Endothelial cell of umbilical vein (primary cell): ENCODE measurements around the gene ATP9B. TPM values are rescaled to one million over a fixed set of nuclear protein-coding genes. Genes with fewer than 3 reads are reported as not detected.

ENCODE experiments used
- BruUV-seq: library from RNA; stranded (reverse); fragments of 400-500 nt; replicated peaks from 2 replicates; lab custom pipeline; 2021; lab: Mats Ljungman, UMichigan
- CTCF ChIA-PET: fragments of 300-600, 350-600 bp; sonication (Branson Sonifier 250); formaldehyde crosslinking; loops from one replicate; lab custom pipeline; 2021; ENCODE audit warnings: antibody characterized with exemption, inconsistent platforms; lab: Charles Lee
- POLR2A ChIA-PET: fragments of 300-600, 350-600 bp; sonication (Branson Sonifier 250); formaldehyde crosslinking; loops from one replicate; lab custom pipeline; 2021; ENCODE audit warnings: antibody characterized with exemption, inconsistent platforms; lab: Charles Lee
- DNase-seq: peaks from one replicate; pipeline ENCODE4 v3.0.0-alpha.2; 2011; ENCODE audit warnings: low read depth, low spot score
- FAIRE-seq: peaks from 2 replicates; lab custom pipeline; 2011; peaks lifted over from hg19 to GRCh38; lab: Jason Lieb, UNC
- H2AFZ ChIP-seq: 2 replicates; pipeline ENCODE4 v1.6.0; 2012; ENCODE audit warnings: low read depth, low read length, control low read depth, inconsistent platforms
- H3K27ac ChIP-seq: 2 replicates; pipeline ENCODE4 v1.5.1; 2011; ENCODE audit warnings: low read depth, mild to moderate bottlenecking, control low read depth, low read length, moderate library complexity; ENCODE audit not compliant: insufficient read depth
- H3K27me3 ChIP-seq, 2 experiments: 2 replicates each; pipeline versions ENCODE4 v1.6.0 to v1.6.1; 2011; ENCODE audit warnings: low read length in 2 of 2, mixed read lengths in 1 of 2; ENCODE audit not compliant: control insufficient read depth in 2 of 2, insufficient read depth in 2 of 2
- H3K36me3 ChIP-seq, 2 experiments: 2 replicates in 1 of 2; 3 replicates in 1 of 2; pipeline ENCODE4 v1.5.1; 2011; ENCODE audit warnings: low read length in 2 of 2, mild to moderate bottlenecking in 1 of 2, moderate library complexity in 1 of 2; ENCODE audit not compliant: control insufficient read depth in 2 of 2, insufficient read depth in 2 of 2; ENCODE audit errors: extremely low read depth in 1 of 2
- H3K4me1 ChIP-seq: 3 replicates; pipeline ENCODE4 v1.5.1; 2011; ENCODE audit warnings: mild to moderate bottlenecking, low read length; ENCODE audit not compliant: control insufficient read depth, insufficient read depth; ENCODE audit errors: extremely low read depth
- H3K4me2 ChIP-seq: 2 replicates; pipeline ENCODE4 v1.6.1; 2011; ENCODE audit warnings: low read length, control low read depth, mixed read lengths; ENCODE audit not compliant: insufficient read depth
- H3K4me3 ChIP-seq, 3 experiments: fragments of 200-600 bp in 1 of 3; sonication (generic), shearing (Covaris generic) in 1 of 3; replicated peaks in 1 of 3; 2 replicates each; pipeline ENCODE4 v1.5.1; 2011 to 2016; ENCODE audit warnings: control low read depth in 3 of 3, low read length in 3 of 3, mild to moderate bottlenecking in 2 of 3, inconsistent platforms in 1 of 3, low read depth in 1 of 3, moderate library complexity in 1 of 3; ENCODE audit not compliant: insufficient read depth in 1 of 3
- H3K79me2 ChIP-seq: 2 replicates; pipeline ENCODE4 v1.6.0; 2012; ENCODE audit warnings: low read length, inconsistent platforms; ENCODE audit not compliant: control insufficient read depth, insufficient read depth
- H3K9ac ChIP-seq: replicated peaks from 2 replicates; pipeline ENCODE3; 2011; ENCODE audit warnings: low read length, control low read depth; ENCODE audit not compliant: insufficient read depth; ENCODE audit errors: extremely low read depth
- H3K9me1 ChIP-seq: replicated peaks from 3 replicates; pipeline ENCODE4 v1.6.0; 2011; ENCODE audit warnings: mild to moderate bottlenecking, low read length; ENCODE audit not compliant: control insufficient read depth, insufficient read depth; ENCODE audit errors: extremely low read depth
- H3K9me3 ChIP-seq: replicated peaks from 2 replicates; pipeline ENCODE4 v1.5.1; 2012; ENCODE audit warnings: low read length, inconsistent platforms; ENCODE audit not compliant: control insufficient read depth, insufficient read depth
- H4K20me1 ChIP-seq: replicated peaks from 2 replicates; pipeline ENCODE3; 2011; ENCODE audit warnings: mild to moderate bottlenecking, low read length; ENCODE audit not compliant: control insufficient read depth, insufficient read depth; ENCODE audit errors: extremely low read depth
- EZH2 ChIP-seq: IDR thresholded peaks from 2 replicates; pipeline ENCODE4 v1.6.1; 2012; ENCODE audit warnings: borderline replicate concordance, low read depth, mild to moderate bottlenecking, moderate library complexity, low read length, inconsistent platforms; ENCODE audit not compliant: severe bottlenecking
- FOS ChIP-seq: IDR thresholded peaks from 2 replicates; pipeline ENCODE4 v1.6.1; 2011; ENCODE audit warnings: mild to moderate bottlenecking, low read length, moderate library complexity, borderline replicate concordance; ENCODE audit not compliant: insufficient read depth
- GATA2 ChIP-seq: IDR thresholded peaks from 2 replicates; pipeline ENCODE4 v1.7.0; 2011; ENCODE audit warnings: low read depth, mild to moderate bottlenecking, moderate library complexity, mixed read lengths, low read length; ENCODE audit not compliant: insufficient read length, insufficient read depth
- JUN ChIP-seq: IDR thresholded peaks from 2 replicates; pipeline ENCODE4 v1.6.1; 2011; ENCODE audit warnings: borderline replicate concordance, low read depth; ENCODE audit not compliant: insufficient read length, insufficient read depth
- MYC ChIP-seq: IDR thresholded peaks from one replicate; pipeline ENCODE4 v1.6.1; 2011; ENCODE audit warnings: mild to moderate bottlenecking, low read depth, low read length
- POLR2A ChIP-seq: IDR thresholded peaks from 2 replicates; pipeline ENCODE4 v1.6.1; 2012; ENCODE audit warnings: low read depth, mild to moderate bottlenecking, control low read depth, low read length
- POLR2AphosphoS5 ChIP-seq: IDR thresholded peaks from 2 replicates; pipeline ENCODE4 v1.6.1; 2012; ENCODE audit warnings: low read depth, mild to moderate bottlenecking, control low read depth, low read length, moderate library complexity; ENCODE audit not compliant: insufficient read depth
- dilution Hi-C: fragments of 300-500 bp; cut with MboI; formaldehyde crosslinking; loops from one replicate; pipeline ENCODE4 v1.15.0; 2019; ENCODE audit warnings: low sequenced_read_pairs; ENCODE audit not compliant: extremely low pct_ligation_motif_present
- intact Hi-C: fragments of 100-400 bp; cut with micrococcal nuclease; formaldehyde crosslinking; loops from one replicate; pipeline ENCODE4 v1.10.0; 2022
- polyA plus RNA-seq, 4 experiments: library from polyadenylated mRNA; depleted of rRNA in 3 of 4; stranded (reverse) in 3 of 4; unstranded in 1 of 4; fragments of >200 nt; gene quantifications; 2 replicates each; pipeline versions ENCODE4 v1.2.1 to v1.2.3, GENCODE V29; 2011 to 2012; ENCODE audit warnings: missing spikeins in 1 of 4
- total RNA-seq: library from RNA; stranded (reverse); gene quantifications from 2 replicates; pipeline ENCODE4 v1.2.3, GENCODE V29; 2021
- TF ChIP-seq, protein P1 (sequence below): IDR thresholded peaks from 2 replicates; pipeline ENCODE4 v1.6.1; 2011; ENCODE audit not compliant: insufficient read depth, insufficient read length
- TF ChIP-seq, protein P2 (sequence below), 2 donors: IDR thresholded peaks; 1 replicate in 1 of 2; 2 replicates in 1 of 2; pipeline ENCODE4 v1.5.1; 2011; ENCODE audit warnings: low read length in 2 of 2, mild to moderate bottlenecking in 2 of 2, moderate library complexity in 2 of 2, control low read depth in 1 of 2, inconsistent platforms in 1 of 2, low read depth in 1 of 2; ENCODE audit not compliant: insufficient read depth in 1 of 2; ENCODE audit errors: extremely low read depth in 1 of 2

Gene ATP9B
- total and polyA plus RNA-seq, 2 donors (not counting 3 experiments of a cell fraction or from before 2014, with no cell fraction given) = 14.6 to 18.2 TPM

DNA sequence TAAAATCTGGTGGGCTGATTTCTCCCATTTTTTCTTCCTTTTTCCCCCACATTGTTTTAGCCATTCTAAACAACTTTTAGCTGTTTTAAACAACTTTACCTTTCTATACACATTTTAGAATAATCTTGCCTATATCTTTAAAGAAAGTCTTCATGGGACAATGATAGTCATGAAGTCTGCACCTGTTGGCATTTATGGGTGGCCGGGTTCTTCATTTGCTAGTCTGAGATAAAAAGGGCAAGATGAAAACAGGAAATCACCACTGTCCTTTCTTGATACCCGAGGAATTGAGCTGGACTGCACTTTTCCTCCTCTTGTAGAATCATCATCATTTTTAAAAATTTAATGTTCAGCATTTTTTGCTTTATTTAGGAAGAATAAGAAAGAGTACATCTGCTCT is 104.5 kb downstream of the ATP9B start:
- no TSS peak for BruUV-seq
- no peak overlapping the region for H3K9ac ChIP-seq

DNA sequence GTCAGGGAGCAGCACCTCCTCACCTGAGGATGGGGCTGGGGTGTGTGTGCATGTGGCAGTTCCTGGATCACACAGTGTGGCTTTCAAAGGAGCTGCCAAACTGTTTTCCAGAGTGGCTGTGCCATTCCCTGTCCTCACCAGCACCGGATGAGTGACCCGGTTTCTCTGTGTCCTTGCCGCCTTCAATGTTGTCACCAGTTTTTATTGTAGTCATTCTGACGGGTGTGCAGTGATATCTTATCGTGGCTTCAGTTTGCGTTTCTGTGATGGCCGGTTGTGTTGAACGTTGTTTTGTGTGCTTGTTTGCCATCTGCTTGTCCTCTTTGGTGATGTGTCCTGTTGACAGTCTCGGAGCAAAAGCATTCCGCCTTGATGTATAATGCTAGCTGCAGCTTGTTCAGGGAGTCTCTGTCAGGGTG is 108.9 kb downstream of the ATP9B start:
- no peak overlapping the region for H3K4me3 ChIP-seq
- H2AFZ ChIP-seq = no peak overlapping the region
- no peak overlapping the region for H3K4me2 ChIP-seq
- TF ChIP-seq POLR2A (no peak), MYC (no peak), FOS (no peak), POLR2AphosphoS5 (no peak), GATA2 (no peak), EZH2 (no peak), JUN (no peak)
- TF ChIP-seq, protein P1, sequence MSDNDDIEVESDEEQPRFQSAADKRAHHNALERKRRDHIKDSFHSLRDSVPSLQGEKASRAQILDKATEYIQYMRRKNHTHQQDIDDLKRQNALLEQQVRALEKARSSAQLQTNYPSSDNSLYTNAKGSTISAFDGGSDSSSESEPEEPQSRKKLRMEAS = no peak
- TF ChIP-seq, protein P2, sequence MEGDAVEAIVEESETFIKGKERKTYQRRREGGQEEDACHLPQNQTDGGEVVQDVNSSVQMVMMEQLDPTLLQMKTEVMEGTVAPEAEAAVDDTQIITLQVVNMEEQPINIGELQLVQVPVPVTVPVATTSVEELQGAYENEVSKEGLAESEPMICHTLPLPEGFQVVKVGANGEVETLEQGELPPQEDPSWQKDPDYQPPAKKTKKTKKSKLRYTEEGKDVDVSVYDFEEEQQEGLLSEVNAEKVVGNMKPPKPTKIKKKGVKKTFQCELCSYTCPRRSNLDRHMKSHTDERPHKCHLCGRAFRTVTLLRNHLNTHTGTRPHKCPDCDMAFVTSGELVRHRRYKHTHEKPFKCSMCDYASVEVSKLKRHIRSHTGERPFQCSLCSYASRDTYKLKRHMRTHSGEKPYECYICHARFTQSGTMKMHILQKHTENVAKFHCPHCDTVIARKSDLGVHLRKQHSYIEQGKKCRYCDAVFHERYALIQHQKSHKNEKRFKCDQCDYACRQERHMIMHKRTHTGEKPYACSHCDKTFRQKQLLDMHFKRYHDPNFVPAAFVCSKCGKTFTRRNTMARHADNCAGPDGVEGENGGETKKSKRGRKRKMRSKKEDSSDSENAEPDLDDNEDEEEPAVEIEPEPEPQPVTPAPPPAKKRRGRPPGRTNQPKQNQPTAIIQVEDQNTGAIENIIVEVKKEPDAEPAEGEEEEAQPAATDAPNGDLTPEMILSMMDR (IDR thresholded peaks at IDR 0.05; ENCODE audit: extremely low read depth in 1 of 2, insufficient read depth in 1 of 2, low read depth in 1 of 2, low read length in 2 of 2) = no peak
- H3K9me3 ChIP-seq = no peaks in the 10 kb centered on the region
- intact Hi-C loops (no loop called here), dilution Hi-C loops (no loop called here)
- H4K20me1 ChIP-seq = no peaks in the 10 kb centered on the region
- FAIRE-seq (no peak), DNase-seq (no peak)
- no peak overlapping the region for H3K27ac ChIP-seq
- no TSS peak for BruUV-seq
- H3K9ac ChIP-seq = no peak overlapping the region
- H3K4me1 ChIP-seq = no peaks in the 10 kb centered on the region
- no peaks in the 10 kb centered on the region for H3K36me3 ChIP-seq
- H3K9me1 ChIP-seq = no peaks in the 10 kb centered on the region
- H3K27me3 ChIP-seq = no peaks in the 10 kb centered on the region
- no peaks in the 10 kb centered on the region for H3K79me2 ChIP-seq
- ChIA-PET CTCF (interaction anchor here (0.7 kb wide), 1 partner anchor 11 kb away, joined by 3 read pairs; no protein-coding TSS in a partner anchor), POLR2A (no interaction called here)

More for the DNA sequence above, 104.5 kb downstream of the ATP9B start:
- DNase-seq (no peak), FAIRE-seq (no peak)
- H3K4me2 ChIP-seq = no peak overlapping the region
- H3K27ac ChIP-seq = no peak overlapping the region
- no peak overlapping the region for H3K4me3 ChIP-seq
- ChIA-PET POLR2A (no interaction called here), CTCF (no interaction called here)
- no peaks in the 10 kb centered on the region for H3K79me2 ChIP-seq
- dilution Hi-C loops (no loop called here), intact Hi-C loops (no loop called here)
- no peaks in the 10 kb centered on the region for H3K9me3 ChIP-seq
- no peak overlapping the region for H2AFZ ChIP-seq
- H3K9me1 ChIP-seq = no peaks in the 10 kb centered on the region
- TF ChIP-seq JUN (no peak), GATA2 (no peak), POLR2A (no peak)
- TF ChIP-seq, protein P2 (IDR thresholded peaks at IDR 0.05; ENCODE audit: extremely low read depth in 1 of 2, insufficient read depth in 1 of 2, low read depth in 1 of 2, low read length in 2 of 2) = no peak
- no peaks in the 10 kb centered on the region for H3K27me3 ChIP-seq
- no peaks in the 10 kb centered on the region for H4K20me1 ChIP-seq
- H3K36me3 ChIP-seq = no peaks in the 10 kb centered on the region
- no peaks in the 10 kb centered on the region for H3K4me1 ChIP-seq
